ENCODE data around the gene TESMIN. TPM values are rescaled to one million over a fixed set of nuclear protein-coding genes. Genes with fewer than 3 reads are reported as not detected.

TESMIN gene
- total and polyA plus RNA-seq, 5 donors: 0.38 to 1.0 (median 0.89) TPM

GRCh38 chr11:68689737-68690625 is 61.3 kb downstream of the TESMIN start:
- H3K27ac ChIP-seq (ENCODE audit: low read length): no peak overlapping the region
- no peaks in the 10 kb centered on the region for H3K4me1 ChIP-seq (ENCODE audit: control insufficient read depth, insufficient read depth, low read length)
- H3K4me3 ChIP-seq (ENCODE audit: low read length): no peak overlapping the region
- intact Hi-C loops (cut with DNase I): no loop called here
- ATAC-seq (no peak), DNase-seq (no peak)
- no peaks in the 10 kb centered on the region for H3K27me3 ChIP-seq (ENCODE audit: control insufficient read depth, insufficient read depth)
- WGBS: 48% methylated on average over 14 of the region's 14 CpGs
- no peaks in the 10 kb centered on the region for H3K9me3 ChIP-seq (ENCODE audit: control insufficient read depth, low read length)

GRCh38 chr11:68688881-68689280 is 62.4 kb downstream of the TESMIN start:
- ATAC-seq (no peak), DNase-seq (no peak)
- Histone ChIP-seq H3K9me3 (ENCODE audit: control insufficient read depth, low read length) (no peaks in the 10 kb centered on the region), H3K4me3 (ENCODE audit: low read length) (no peak overlapping the region), H3K4me1 (ENCODE audit: control insufficient read depth, insufficient read depth, low read length) (no peaks in the 10 kb centered on the region), H3K27ac (ENCODE audit: low read length) (no peak overlapping the region), H3K27me3 (ENCODE audit: control insufficient read depth, insufficient read depth) (no peaks in the 10 kb centered on the region)
- intact Hi-C loops (cut with DNase I): no loop called here
- 68% methylated on average over 12 of the region's 12 CpGs for WGBS

- intact Hi-C loops (cut with DNase I): no loop called here
- Histone ChIP-seq H3K27ac (ENCODE audit: low read length) (no peak overlapping the region), H3K27me3 (ENCODE audit: control insufficient read depth, insufficient read depth) (no peaks in the 10 kb centered on the region), H3K9me3 (ENCODE audit: control insufficient read depth, low read length) (no peaks in the 10 kb centered on the region), H3K4me1 (ENCODE audit: control insufficient read depth, insufficient read depth, low read length) (no peaks in the 10 kb centered on the region), H3K4me3 (ENCODE audit: low read length) (no peak overlapping the region)
- no peak for DNase-seq
- ATAC-seq: no peak
- 88% methylated on average over 14 of the region's 14 CpGs for WGBS
Observed at GRCh38 chr11:68687986-68688385, 63.3 kb downstream of the TESMIN start.

- intact Hi-C loops (cut with DNase I): no loop called here
- DNase-seq (no peak), ATAC-seq (no peak)
- WGBS: 59% methylated on average over 9 of the region's 9 CpGs
- no peak overlapping the region for H3K4me3 ChIP-seq (ENCODE audit: low read length)
- H3K27me3 ChIP-seq (ENCODE audit: control insufficient read depth, insufficient read depth): no peaks in the 10 kb centered on the region
- no peaks in the 10 kb centered on the region for H3K9me3 ChIP-seq (ENCODE audit: control insufficient read depth, low read length)
- H3K27ac ChIP-seq (ENCODE audit: low read length): no peak overlapping the region
- H3K4me1 ChIP-seq (ENCODE audit: control insufficient read depth, insufficient read depth, low read length): no peaks in the 10 kb centered on the region
Observed at GRCh38 chr11:68687311-68687710, 64.0 kb downstream of the TESMIN start.

- H3K9me3 ChIP-seq (ENCODE audit: control insufficient read depth, low read length): no peaks in the 10 kb centered on the region
- intact Hi-C loops (cut with DNase I): no loop called here
- DNase-seq (no peak), ATAC-seq (no peak)
- H3K27me3 ChIP-seq (ENCODE audit: control insufficient read depth, insufficient read depth): no peaks in the 10 kb centered on the region
- no peak overlapping the region for H3K4me3 ChIP-seq (ENCODE audit: low read length)
- 90% methylated on average over 12 of the region's 12 CpGs for WGBS
- H3K27ac ChIP-seq (ENCODE audit: low read length): no peak overlapping the region
- H3K4me1 ChIP-seq (ENCODE audit: control insufficient read depth, insufficient read depth, low read length): no peaks in the 10 kb centered on the region
Observed at GRCh38 chr11:68686486-68686885, 64.8 kb downstream of the TESMIN start.

- intact Hi-C loops (cut with DNase I): no loop called here
Observed at GRCh38 chr11:68685656-68686380, 65.5 kb downstream of the TESMIN start.

GRCh38 chr11:68684385-68685356 is 66.6 kb downstream of the TESMIN start, which contains the start of gene GAL:
Gene GAL (plus strand): TSS chr11:68684544. CDS start chr11:68684924, 380 bp downstream.
- H3K4me3 ChIP-seq (ENCODE audit: low read length): peak within 1 kb of the TSS; percentile 44
- WGBS: 3% methylated on average over 113 of the region's 113 CpGs
- H3K27me3 ChIP-seq (ENCODE audit: control insufficient read depth, insufficient read depth): no peaks in the 10 kb centered on the region

More at GRCh38 chr11:68685656-68686380, 65.5 kb downstream of the TESMIN start:
- DNase-seq: no peak
- Histone ChIP-seq H3K4me1 (ENCODE audit: control insufficient read depth, insufficient read depth, low read length) (no peaks in the 10 kb centered on the region), H3K4me3 (ENCODE audit: low read length) (no peak overlapping the region), H3K27me3 (ENCODE audit: control insufficient read depth, insufficient read depth) (no peaks in the 10 kb centered on the region), H3K27ac (ENCODE audit: low read length) (no peak overlapping the region), H3K9me3 (ENCODE audit: control insufficient read depth, low read length) (no peaks in the 10 kb centered on the region)
- no peak for ATAC-seq
- 95% methylated on average over 18 of the region's 18 CpGs for WGBS

GRCh38 chr11:68683536-68684384 is 67.6 kb downstream of the TESMIN start:
- H3K27me3 ChIP-seq (ENCODE audit: control insufficient read depth, insufficient read depth): no peaks in the 10 kb centered on the region
- H3K4me3 ChIP-seq (ENCODE audit: low read length): no peak overlapping the region
- DNase-seq (no peak), ATAC-seq (peak in 1 of 2 donors; percentile 10)
- intact Hi-C loops (cut with DNase I): no loop called here
- H3K9me3 ChIP-seq (ENCODE audit: control insufficient read depth, low read length): no peaks in the 10 kb centered on the region
- WGBS: 39% methylated on average over 37 of the region's 37 CpGs
- no peaks in the 10 kb centered on the region for H3K4me1 ChIP-seq (ENCODE audit: control insufficient read depth, insufficient read depth, low read length)
- no peak overlapping the region for H3K27ac ChIP-seq (ENCODE audit: low read length)

More at GRCh38 chr11:68684385-68685356, 66.6 kb downstream of the TESMIN start, which contains the start of gene GAL:
- DNase-seq (no peak), ATAC-seq (peak in 1 of 2 donors; percentile 57)
- Histone ChIP-seq H3K4me1 (ENCODE audit: control insufficient read depth, insufficient read depth, low read length) (no peaks in the 10 kb centered on the region), H3K27ac (ENCODE audit: low read length) (no peak within 1 kb of the TSS), H3K9me3 (ENCODE audit: control insufficient read depth, low read length) (no peaks in the 10 kb centered on the region)
- intact Hi-C loops (cut with DNase I): no loop called here

GRCh38 chr11:68683121-68683520 is 68.2 kb downstream of the TESMIN start:
- H3K27me3 ChIP-seq (ENCODE audit: control insufficient read depth, insufficient read depth): no peaks in the 10 kb centered on the region

GRCh38 chr11:68682531-68682961 is 68.8 kb downstream of the TESMIN start:
- DNase-seq (no peak), ATAC-seq (no peak)
- Histone ChIP-seq H3K27me3 (ENCODE audit: control insufficient read depth, insufficient read depth) (no peaks in the 10 kb centered on the region), H3K9me3 (ENCODE audit: control insufficient read depth, low read length) (no peaks in the 10 kb centered on the region), H3K4me1 (ENCODE audit: control insufficient read depth, insufficient read depth, low read length) (peaks cover 4% of the 10 kb centered on the region), H3K27ac (ENCODE audit: low read length) (no peak overlapping the region), H3K4me3 (ENCODE audit: low read length) (no peak overlapping the region)
- intact Hi-C loops (cut with DNase I): no loop called here
- WGBS: 73% methylated on average over 9 of the region's 9 CpGs

More at GRCh38 chr11:68683121-68683520, 68.2 kb downstream of the TESMIN start:
- Histone ChIP-seq H3K4me1 (ENCODE audit: control insufficient read depth, insufficient read depth, low read length) (no peaks in the 10 kb centered on the region), H3K27ac (ENCODE audit: low read length) (no peak overlapping the region), H3K4me3 (ENCODE audit: low read length) (no peak overlapping the region), H3K9me3 (ENCODE audit: control insufficient read depth, low read length) (no peaks in the 10 kb centered on the region)
- DNase-seq (no peak), ATAC-seq (no peak)
- whole genome bisulfite sequencing: 80% methylated on average over 7 of the region's 7 CpGs
- intact Hi-C loops (cut with DNase I): no loop called here
